GM23248 (cell line): ENCODE data around the gene TRMT44. TPM values are rescaled to one million over a fixed set of nuclear protein-coding genes. Genes with fewer than 3 reads are reported as not detected.
A peak's percentile ranks its signal among the peaks of the same experiment; 100 is the strongest.

Experiments
- DNase-seq: peaks from one replicate; pipeline ENCODE4 v3.0.0-alpha.2; 2015
- H2AFZ ChIP-seq: fragments of 200-600 bp; sonication (generic); 2 replicates; pipeline ENCODE4 v1.6.1; 2016; ENCODE audit warnings: antibody characterized with exemption
- H3F3A ChIP-seq: fragments of 200-600 bp; sonication (generic); 2 replicates; pipeline ENCODE4 v1.6.1; 2016; ENCODE audit warnings: mild to moderate bottlenecking, antibody characterized with exemption, mixed run types; ENCODE audit not compliant: insufficient read depth
- H3K27ac ChIP-seq: fragments of 200-600 bp; sonication (generic); 2 replicates; pipeline ENCODE4 v1.5.1; 2016; ENCODE audit warnings: mild to moderate bottlenecking
- H3K27me3 ChIP-seq: fragments of 200-600 bp; sonication (generic); replicated peaks from 2 replicates; pipeline ENCODE4 v1.6.1; 2016; ENCODE audit warnings: mild to moderate bottlenecking; ENCODE audit not compliant: insufficient read depth
- H3K36me3 ChIP-seq: fragments of 200-600 bp; sonication (generic); 2 replicates; pipeline ENCODE4 v1.6.1; 2016; ENCODE audit warnings: low read depth, mild to moderate bottlenecking
- H3K4me1 ChIP-seq: fragments of 200-600 bp; sonication (generic); 2 replicates; pipeline ENCODE4 v1.6.1; 2016; ENCODE audit warnings: mild to moderate bottlenecking; ENCODE audit not compliant: insufficient read depth
- H3K4me2 ChIP-seq: fragments of 200-600 bp; sonication (generic); one replicate; pipeline ENCODE4 v1.6.1; 2016; ENCODE audit warnings: mild to moderate bottlenecking; ENCODE audit not compliant: unreplicated experiment
- H3K4me3 ChIP-seq: fragments of 200-600 bp; sonication (generic); 2 replicates; pipeline ENCODE4 v1.5.1; 2016; ENCODE audit warnings: mild to moderate bottlenecking
- H3K79me2 ChIP-seq: fragments of 200-600 bp; sonication (generic); 2 replicates; pipeline ENCODE4 v1.6.1; 2016; ENCODE audit warnings: mild to moderate bottlenecking; ENCODE audit not compliant: insufficient read depth
- H3K9ac ChIP-seq: fragments of 200-600 bp; sonication (generic); 2 replicates; pipeline ENCODE4 v1.6.1; 2016; ENCODE audit warnings: mild to moderate bottlenecking
- H3K9me2 ChIP-seq: fragments of 200-600 bp; sonication (generic); 2 replicates; pipeline ENCODE4 v1.6.1; 2016; ENCODE audit warnings: mixed run types, mild to moderate bottlenecking, moderate library complexity; ENCODE audit not compliant: insufficient read depth
- H3K9me3 ChIP-seq: fragments of 200-600 bp; sonication (generic); one replicate; pipeline ENCODE4 v1.6.1; 2017; ENCODE audit warnings: low read depth
- H4K20me1 ChIP-seq: fragments of 200-600 bp; sonication (generic); 2 replicates; pipeline ENCODE4 v1.6.0; 2016; ENCODE audit not compliant: insufficient read depth
- EZH2 ChIP-seq: fragments of 200-600 bp; sonication (generic); IDR thresholded peaks from 2 replicates; pipeline ENCODE4 v1.6.1; 2018; ENCODE audit warnings: antibody characterized with exemption, mild to moderate bottlenecking; ENCODE audit not compliant: insufficient read depth, poor library complexity, severe bottlenecking
- EZH2phosphoT487 ChIP-seq: fragments of 200-600 bp; sonication (generic); IDR thresholded peaks from 2 replicates; pipeline ENCODE4 v1.6.1; 2018; ENCODE audit warnings: antibody characterized with exemption, moderate library complexity, mild to moderate bottlenecking, low read depth; ENCODE audit not compliant: insufficient read depth
- whole genome bisulfite sequencing, 2 experiments: methylation state at CpG; one replicate each; pipeline ENCODE4 v1.1.6; 2015 to 2017; ENCODE audit warnings: low lambda C conversion rate in 2 of 2, low coverage in 1 of 2; ENCODE audit errors: missing lambda C conversion rate in 2 of 2; 5-methylcytosine and 5-hydroxymethylcytosine counted together
- in situ Hi-C: fragments of 300-500 bp; cut with MboI; formaldehyde crosslinking; loops from 2 replicates; pipeline ENCODE4 v1.15.0; 2020
- polyA plus RNA-seq: library from polyadenylated mRNA; unstranded; fragments of >200 nt; fragmentation: Nextera tagmentation; extraction: Ambion mirVana; gene quantifications from 2 replicates; pipeline ENCODE4 v1.2.1, GENCODE V29; 2016
- total RNA-seq: library from RNA; depleted of rRNA; stranded (reverse); fragments of >200 nt; shearing (Covaris generic); gene quantifications from 2 replicates; pipeline ENCODE4 v1.2.3, GENCODE V29; 2014

TRMT44 gene
- total and polyA plus RNA-seq, 2 experiments from 2014 or later, result 4.1 to 12.0 TPM

DNA sequence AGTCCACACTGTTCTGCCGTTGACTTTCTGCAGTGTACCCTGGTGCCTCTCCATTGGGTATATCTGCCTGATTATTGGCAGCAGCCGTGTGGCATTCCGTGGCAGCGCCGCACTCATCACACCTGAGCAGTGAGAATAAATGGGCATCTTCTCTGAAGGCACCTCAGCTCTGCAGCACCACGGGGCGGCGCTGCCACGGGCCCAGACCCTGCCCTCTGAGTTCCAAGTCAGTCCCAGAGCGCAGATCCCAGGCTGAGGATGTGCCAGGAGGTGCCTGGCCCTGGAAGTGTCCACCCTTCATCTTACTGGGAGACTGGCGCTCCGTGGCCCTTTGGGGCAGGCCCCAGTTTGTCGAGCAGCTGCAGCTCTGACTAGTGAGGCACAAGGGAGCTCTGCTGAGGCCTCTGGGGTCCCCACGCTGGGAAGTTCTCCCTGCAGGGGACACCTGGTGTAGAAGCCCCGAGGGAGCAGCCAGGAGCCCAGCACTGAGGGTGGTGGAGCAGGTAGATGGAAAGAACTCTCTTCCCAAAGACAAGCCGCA is 36.6 kb downstream of the TRMT44 start:
- no peak overlapping the region for H3K4me3 ChIP-seq
- H4K20me1 ChIP-seq, result no peaks in the 10 kb centered on the region
- H3K27me3 ChIP-seq, result no peaks in the 10 kb centered on the region
- H3K9ac ChIP-seq, result no peak overlapping the region
- TF ChIP-seq EZH2, result no peak
- TF ChIP-seq EZH2phosphoT487, result no peak
- H3K79me2 ChIP-seq, result no peaks in the 10 kb centered on the region
- no peaks in the 10 kb centered on the region for H3K9me3 ChIP-seq
- no peak for DNase-seq
- H3K36me3 ChIP-seq, result 0 out of 2 replicates have a peak, but pooled peaks cover 5% of the 10 kb centered on the region
- H3K4me1 ChIP-seq, result peaks cover 17% of the 10 kb centered on the region
- 93 to 94% methylated on average over 16 of the region's 16 CpGs for WGBS, 2 experiments
- H3K4me2 ChIP-seq, result no peak overlapping the region
- H3F3A ChIP-seq, result peaks cover 4% of the 10 kb centered on the region
- H3K27ac ChIP-seq, result no peak overlapping the region
- no peaks in the 10 kb centered on the region for H3K9me2 ChIP-seq
- H2AFZ ChIP-seq, result no peak overlapping the region
- in situ Hi-C loops, result loop anchor here (10.0 kb wide), 1 partner anchor 118 kb away; the partner anchor contains the start of gene CPZ

DNA sequence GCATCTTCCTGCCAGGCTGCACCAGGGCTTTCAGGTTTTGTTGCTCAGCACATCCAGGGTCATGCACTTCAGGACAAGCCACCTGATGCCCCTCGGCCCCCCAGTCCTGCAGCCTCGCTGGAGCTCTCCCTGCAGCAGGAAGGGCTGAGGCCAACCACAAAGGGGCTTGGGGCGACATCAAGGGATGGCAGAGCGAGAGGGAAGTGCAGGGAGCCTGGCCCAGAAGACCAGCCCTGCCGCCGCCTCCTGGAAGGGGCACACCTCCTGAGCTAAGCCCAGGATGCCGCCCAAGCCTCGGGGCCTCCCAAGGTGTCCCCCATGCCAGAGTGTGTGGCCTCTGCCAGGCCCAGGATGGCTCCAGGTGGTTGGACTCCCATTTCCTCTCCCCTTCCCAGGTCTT is 37.1 kb downstream of the TRMT44 start:
- Histone ChIP-seq H2AFZ (no peak overlapping the region), H3K36me3 (0 out of 2 replicates have a peak, but pooled peaks cover 5% of the 10 kb centered on the region), H3K9ac (no peak overlapping the region), H3K79me2 (no peaks in the 10 kb centered on the region), H3K9me2 (no peaks in the 10 kb centered on the region), H3F3A (no peaks in the 10 kb centered on the region), H4K20me1 (no peaks in the 10 kb centered on the region), H3K4me1 (peaks cover 13% of the 10 kb centered on the region), H3K27me3 (no peaks in the 10 kb centered on the region), H3K4me2 (no peak overlapping the region), H3K9me3 (no peaks in the 10 kb centered on the region), H3K4me3 (no peak overlapping the region), H3K27ac (no peak overlapping the region)
- in situ Hi-C loops, result loop anchor here (10.0 kb wide), 1 partner anchor 117 kb away; the partner anchor contains the start of gene CPZ
- WGBS, 2 experiments, result 90 to 95% methylated on average over 8 of the region's 8 CpGs
- TF ChIP-seq EZH2phosphoT487 (no peak), EZH2 (no peak)
- DNase-seq, result no peak

DNA sequence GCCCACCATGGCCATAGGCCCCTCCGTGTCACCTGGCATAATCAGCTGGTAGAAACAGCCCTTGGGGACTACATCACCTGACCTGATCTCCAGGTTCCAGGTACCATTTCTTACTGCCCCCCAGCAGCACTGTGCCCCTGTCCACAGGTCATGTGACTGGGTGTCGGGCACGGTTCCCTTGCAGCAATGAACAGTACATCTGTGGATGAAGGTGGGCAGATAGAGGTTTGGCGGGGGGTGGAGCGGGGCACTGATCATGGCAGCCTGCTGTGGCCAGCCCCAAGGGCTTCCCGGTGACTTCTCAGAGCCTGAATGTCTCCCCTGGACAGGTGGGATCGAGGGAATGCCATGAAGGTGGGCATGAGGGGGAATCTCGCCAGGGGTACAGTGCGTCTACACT is 37.8 kb downstream of the TRMT44 start:
- no peak overlapping the region for H3K4me3 ChIP-seq
- H4K20me1 ChIP-seq, result no peaks in the 10 kb centered on the region
- no peak overlapping the region for H2AFZ ChIP-seq
- no peaks in the 10 kb centered on the region for H3K27me3 ChIP-seq
- no peak for TF ChIP-seq EZH2phosphoT487
- TF ChIP-seq EZH2, result no peak
- in situ Hi-C loops, result loop anchor here (10.0 kb wide), 1 partner anchor 116 kb away; the partner anchor contains the start of gene CPZ
- H3F3A ChIP-seq, result no peaks in the 10 kb centered on the region
- 96 to 97% methylated on average over 9 of the region's 9 CpGs for WGBS, 2 experiments
- no peak for DNase-seq
- no peak overlapping the region for H3K27ac ChIP-seq
- H3K9me3 ChIP-seq, result no peaks in the 10 kb centered on the region
- no peak overlapping the region for H3K9ac ChIP-seq
- H3K36me3 ChIP-seq, result 0 out of 2 replicates have a peak, but pooled peaks cover 5% of the 10 kb centered on the region
- no peak overlapping the region for H3K4me2 ChIP-seq
- H3K9me2 ChIP-seq, result no peaks in the 10 kb centered on the region
- H3K4me1 ChIP-seq, result peaks cover 8% of the 10 kb centered on the region; the same call in 1 of the 2 replicates
- H3K79me2 ChIP-seq, result no peaks in the 10 kb centered on the region

DNA sequence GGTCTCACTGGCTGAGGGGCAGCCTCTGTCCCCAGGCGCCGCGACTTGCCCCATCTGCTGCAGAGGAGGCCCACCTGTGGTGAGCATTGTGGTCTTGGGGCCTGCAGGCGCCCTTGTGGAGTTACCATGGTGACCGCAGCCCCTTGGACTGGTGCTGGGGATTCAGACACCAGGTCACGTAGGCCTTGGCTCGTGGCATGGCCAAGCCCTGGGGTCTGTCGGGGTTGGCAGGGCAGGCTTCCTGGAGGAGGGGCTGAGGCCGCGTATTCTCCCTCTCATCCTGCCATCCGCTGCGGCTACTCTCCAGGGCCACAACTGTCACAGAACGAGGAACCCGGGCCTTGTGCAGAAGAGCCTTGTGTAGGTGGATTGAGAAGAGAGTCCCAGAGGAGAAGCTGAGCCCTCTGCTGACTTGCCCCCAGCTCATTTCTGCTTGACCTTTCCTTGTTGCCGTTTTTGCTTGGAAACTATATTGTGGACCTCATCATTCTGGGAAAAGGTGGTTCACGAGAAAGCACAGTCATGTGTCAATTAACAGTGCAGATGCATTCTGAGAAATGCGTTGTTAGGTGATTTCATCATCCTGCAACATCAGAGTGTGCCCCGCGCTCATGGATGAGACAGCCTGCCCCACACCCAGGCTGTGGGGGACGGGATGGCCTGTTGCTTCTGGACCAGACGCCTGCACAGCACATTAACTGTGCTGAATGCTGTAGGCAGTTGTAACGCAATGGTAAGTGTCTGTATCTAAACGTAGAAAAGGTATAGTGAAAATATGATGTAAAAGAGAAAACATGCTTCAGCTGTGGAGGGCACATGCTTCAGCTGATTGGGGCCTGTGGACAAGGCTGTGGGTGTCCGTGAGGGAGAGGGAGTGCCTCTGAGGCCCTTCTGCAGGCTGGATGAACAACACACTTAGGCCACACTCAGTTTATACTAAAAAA is 38.5 kb downstream of the TRMT44 start:
- TF ChIP-seq EZH2phosphoT487, result no peak
- no peak for TF ChIP-seq EZH2
- WGBS, 2 experiments, result 82 to 83% methylated on average over 24 of the region's 24 CpGs
- 0 out of 2 replicates have a peak, but pooled peaks cover 5% of the 10 kb centered on the region for H3K36me3 ChIP-seq
- H3K9ac ChIP-seq, result no peak overlapping the region
- H3F3A ChIP-seq, result no peaks in the 10 kb centered on the region
- peak; percentile 27 for DNase-seq
- 0 out of 2 replicates have a peak, but pooled peaks cover 5% of the 10 kb centered on the region for H3K4me1 ChIP-seq
- H3K27me3 ChIP-seq, result no peaks in the 10 kb centered on the region
- H3K4me3 ChIP-seq, result no peak overlapping the region
- H3K27ac ChIP-seq, result no peak overlapping the region
- no peaks in the 10 kb centered on the region for H3K9me3 ChIP-seq
- no peaks in the 10 kb centered on the region for H3K79me2 ChIP-seq
- no peaks in the 10 kb centered on the region for H4K20me1 ChIP-seq
- no peak overlapping the region for H2AFZ ChIP-seq
- no peak overlapping the region for H3K4me2 ChIP-seq
- in situ Hi-C loops, result loop anchor here (10.0 kb wide), 1 partner anchor 116 kb away; the partner anchor contains the start of gene CPZ
- no peaks in the 10 kb centered on the region for H3K9me2 ChIP-seq
